Stimulated activated CD4-positive, alpha-beta T cell treated with anti-CD3 and anti-CD28 coated beads, Interleukin-2, amount 100 ng/mL, for 24 hours (primary cell): Measurements from ENCODE around the gene EPHA8.

ENCODE experiments used
- DNase-seq, 2 donors: peaks; one replicate each; pipeline ENCODE4 v3.0.0-alpha.2; 2020

The EPHA8 gene

DNA sequence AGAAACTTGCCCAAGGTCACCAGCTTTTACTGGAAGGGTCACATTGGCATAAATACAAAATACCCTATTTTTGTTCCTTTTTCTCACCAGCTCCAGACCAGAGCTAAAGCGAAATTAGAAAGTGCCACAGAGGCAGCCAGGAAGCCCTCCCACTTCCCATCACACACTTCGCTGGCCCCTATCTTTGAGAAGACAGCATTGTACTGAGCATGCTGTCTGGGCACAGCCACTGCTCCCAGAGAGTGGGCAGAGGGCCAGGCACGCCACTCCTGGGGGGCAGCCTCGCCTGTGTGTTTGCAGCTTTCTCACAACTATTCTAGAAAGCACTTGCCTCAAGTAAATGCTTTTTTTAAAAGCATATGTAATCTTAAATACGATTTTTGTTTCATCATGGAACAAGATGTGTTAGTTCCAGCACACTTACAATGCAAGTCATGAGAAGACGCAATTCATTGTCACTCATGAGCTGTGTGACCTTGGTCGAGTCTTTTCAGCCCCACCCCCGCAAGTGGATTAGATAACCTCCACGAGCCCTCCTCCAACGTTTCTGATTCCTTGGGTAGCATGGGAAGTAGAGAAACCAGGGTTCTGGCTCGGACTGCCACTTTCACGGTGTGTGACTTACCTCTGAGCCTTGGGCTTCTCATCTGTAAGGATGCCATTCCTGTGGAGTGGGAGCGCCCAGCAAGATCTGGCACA, 25.7 kb upstream of the EPHA8 start:
- no peak for DNase-seq

DNA sequence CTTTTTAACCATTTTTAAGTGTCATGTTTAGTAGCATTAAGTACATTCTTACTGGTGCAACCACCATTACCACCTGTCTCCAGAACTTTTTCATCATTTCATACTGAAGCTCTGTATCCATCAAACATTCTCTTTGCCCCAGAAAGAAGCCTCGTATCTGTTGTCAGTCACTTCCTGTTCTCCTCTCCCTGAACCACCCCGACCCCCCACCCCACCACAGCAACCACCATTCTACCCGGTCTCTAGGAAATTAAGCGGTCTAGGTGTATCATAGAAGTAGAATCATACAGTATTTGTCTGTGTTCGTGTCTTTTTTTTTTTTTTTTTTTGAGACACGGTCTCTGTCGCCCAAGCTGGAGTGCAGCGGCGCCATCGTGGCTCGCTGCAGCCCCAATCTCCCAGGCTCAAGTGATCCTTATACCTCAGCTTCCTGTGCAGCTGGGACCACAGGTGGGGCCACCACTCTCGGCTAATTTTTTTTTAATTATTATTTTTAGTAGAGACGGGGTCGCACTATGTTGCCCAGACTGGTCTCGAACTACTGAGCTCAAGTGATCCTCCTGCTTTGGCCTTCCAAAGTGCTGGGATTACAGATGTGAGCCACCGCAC, 23.7 kb upstream of the EPHA8 start:
- DNase-seq = no peak

DNA sequence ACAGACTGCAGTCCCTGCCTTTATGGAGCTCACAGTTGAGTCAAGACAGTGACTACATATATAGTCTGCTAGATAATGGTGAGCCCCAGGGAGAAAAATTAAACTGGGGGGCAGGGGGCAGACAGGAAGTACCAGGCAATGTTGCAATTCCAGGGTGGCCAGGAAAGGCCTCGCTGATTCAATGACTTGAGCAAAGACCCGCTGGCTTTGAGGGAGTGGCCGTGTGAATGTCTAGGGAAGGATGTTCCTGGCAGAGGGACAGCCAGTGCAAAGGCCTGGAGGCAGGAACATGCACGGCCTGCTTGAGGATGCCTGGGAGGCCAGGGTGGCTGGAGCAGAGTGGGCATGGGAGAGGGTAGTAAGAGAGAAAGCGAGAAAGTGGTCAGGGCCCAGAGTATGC, 23.0 kb upstream of the EPHA8 start:
- no peak for DNase-seq

DNA sequence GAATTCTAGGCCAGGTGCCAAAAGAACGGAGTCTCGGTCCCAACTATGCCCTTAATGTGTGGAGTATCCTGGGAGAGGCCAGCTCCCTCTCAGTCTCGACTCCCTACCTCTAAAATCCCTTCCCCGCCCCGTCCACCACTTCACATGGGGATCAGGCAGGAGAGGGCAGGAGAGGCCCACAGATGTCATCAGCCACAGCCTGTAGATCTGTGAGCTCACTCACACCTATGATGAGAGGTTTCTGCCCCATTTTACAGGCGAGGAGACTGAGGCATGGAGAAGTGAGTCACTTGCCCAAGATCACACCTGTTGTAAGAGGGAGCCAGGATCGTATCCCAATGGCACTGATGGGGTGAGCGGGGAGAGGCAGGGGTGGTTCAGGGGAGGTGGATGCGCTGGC, 20.4 kb upstream of the EPHA8 start:
- DNase-seq = no peak

DNA sequence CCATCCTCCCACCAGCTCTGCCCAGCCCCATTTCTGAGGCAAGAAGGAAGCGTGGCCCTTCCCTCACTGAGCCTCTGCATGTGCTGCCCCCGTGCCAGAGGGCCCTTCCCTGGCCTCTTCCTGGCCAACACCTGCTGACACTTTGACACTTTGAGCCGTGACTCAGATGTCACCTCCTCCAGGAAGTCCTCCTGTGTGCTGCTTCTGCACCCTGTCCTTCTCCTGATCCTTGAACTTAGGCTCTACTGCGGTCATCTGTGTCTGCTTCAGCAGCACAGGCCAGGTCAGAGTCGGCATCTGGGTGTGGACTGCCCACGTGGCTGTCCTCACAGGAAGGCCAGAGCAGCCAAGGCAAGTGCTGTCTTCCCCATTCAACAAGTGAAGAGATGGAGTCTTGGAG, 19.6 kb upstream of the EPHA8 start:
- no peak for DNase-seq

DNA sequence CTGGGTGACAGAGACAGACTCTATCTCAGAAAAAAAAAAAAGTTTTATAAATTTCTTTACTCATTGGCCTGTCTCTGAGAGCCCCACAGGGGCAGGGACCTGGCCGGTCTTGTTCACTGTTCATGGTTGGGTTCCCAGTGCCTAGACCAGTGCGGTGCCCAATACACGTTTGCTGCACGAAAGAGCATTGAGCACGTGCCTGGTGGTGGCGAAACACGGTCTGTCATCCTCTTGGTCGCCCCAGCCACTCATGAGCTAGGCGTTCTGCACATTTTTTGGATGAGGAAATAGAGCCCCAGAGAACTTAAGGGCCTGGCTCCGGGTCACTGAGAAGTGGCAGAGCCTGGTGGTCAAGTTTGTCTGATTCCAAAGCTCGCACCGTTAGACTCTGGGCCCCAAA, 18.7 kb upstream of the EPHA8 start:
- no peak for DNase-seq

DNA sequence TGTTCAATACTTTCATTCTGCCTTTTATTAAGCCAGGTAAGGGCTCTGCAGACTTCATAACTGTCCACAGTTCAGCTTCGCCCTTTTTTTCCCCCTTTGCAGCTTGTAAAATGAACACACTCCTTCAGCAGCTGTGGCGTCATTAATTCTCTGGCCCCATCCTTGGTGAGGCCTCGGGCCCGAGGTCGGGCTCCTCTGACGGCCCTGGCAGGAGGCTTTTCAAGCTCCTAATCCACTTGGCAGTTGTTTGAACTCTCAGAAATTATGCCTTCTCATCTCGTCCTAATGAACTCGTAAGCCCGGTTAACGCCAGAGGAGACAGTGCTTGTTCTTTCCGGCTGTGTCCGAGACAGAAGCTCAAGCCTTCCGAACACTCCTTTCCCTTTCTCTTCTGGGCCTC, 18.1 kb upstream of the EPHA8 start:
- no peak for DNase-seq

DNA sequence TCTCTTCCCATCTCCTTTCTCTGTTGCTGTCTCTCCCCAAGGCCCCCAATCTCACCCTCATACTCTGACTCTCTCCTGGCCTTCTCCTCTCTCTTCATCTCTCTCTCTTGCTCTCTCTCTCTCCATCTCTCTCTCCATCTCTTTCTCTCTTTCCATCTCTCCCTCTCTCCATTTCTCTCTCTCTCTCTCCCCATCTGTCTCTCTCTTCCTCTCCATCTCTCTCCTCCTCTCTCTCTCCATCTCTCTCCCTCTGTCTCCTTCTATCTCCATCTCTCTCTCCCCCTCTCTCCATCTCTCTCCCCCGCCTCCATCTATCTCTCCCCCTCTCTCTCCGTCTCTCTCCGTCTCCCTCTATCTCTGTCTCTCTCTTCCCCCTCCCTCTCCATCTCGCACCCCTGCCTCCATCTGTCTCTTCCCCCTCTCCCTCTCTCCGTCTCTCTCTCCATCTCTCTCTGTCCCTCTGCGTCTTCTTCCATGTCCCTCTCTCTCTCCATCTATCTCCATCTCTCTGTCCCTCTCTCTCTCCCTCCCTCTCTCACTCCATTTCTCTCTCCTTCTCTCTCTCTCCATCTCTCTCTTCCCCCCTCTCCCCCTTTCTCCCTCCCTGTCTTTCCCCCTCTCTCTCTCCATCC, 16.0 kb upstream of the EPHA8 start:
- no peak for DNase-seq

DNA sequence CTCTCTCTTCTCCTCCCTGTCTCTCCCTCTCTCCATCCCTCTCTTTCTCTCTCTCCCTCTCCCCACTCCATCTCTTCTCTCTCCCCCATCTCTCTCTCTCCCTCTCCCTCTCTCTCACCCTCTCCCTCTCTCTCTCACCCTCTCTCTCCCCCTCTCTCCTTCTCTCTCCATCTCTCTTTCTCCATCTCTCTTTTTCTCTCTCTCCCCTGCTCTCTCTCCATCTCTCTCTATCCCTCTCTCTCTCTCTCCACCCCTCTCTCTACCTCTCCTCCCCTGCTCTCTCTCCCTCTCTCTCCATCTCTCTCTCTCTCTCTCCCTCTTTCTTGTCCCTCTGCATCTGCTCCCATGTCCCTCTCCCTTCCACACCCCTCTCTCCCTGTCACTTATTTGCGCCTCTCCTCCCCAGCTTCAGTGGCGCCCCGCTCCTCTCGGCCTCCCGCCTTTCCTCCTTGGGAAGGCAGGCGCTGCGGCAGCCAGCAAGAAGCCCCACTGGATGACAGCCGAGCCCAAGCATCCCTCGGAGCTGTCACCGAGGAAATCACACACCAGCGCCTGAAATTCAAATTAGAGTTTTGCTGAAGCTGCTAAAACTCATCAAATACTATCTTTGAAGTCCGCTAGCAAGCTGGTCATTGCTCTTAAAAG, 15.3 kb upstream of the EPHA8 start:
- DNase-seq = no peak

DNA sequence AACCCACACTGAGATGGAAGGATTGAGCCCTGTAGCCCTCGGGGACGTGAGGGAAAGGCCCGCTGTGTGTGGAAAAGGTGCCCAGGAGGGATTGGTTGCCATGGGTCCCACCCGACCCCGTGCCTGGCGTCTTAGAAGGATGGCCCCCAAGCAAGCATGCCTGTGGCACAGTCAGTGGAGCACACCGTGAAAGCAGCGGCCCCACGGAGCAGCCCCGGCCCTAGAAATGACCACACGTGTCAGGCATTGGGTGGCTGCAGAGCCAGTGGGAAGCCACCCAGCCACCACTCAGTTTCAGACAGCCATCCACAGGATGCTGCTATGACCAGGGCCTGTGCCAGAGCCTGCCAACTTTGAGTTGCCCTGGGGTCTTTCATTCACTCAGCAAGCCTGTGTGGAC, 13.3 kb upstream of the EPHA8 start:
- no peak for DNase-seq

DNA sequence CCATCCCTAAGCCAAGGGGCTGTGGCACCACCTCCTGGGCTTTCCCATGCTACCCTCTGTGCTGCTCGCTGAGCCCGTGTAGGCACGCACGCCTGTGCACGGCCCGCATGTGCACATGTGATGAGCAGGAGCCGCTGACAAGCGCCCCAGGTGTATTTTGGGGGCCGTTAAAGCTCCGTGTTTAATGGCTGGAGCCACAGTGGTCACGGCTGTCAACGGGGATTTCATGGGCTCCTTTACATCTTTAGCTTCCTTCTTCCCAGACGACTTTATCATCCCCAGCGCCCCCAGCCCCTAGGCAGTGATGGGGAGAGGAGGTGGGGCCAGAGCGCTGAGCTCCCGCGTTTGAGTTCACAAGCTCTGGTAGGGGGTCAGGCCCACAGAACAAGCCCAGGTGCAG, 11.7 kb upstream of the EPHA8 start:
- DNase-seq = no peak

DNA sequence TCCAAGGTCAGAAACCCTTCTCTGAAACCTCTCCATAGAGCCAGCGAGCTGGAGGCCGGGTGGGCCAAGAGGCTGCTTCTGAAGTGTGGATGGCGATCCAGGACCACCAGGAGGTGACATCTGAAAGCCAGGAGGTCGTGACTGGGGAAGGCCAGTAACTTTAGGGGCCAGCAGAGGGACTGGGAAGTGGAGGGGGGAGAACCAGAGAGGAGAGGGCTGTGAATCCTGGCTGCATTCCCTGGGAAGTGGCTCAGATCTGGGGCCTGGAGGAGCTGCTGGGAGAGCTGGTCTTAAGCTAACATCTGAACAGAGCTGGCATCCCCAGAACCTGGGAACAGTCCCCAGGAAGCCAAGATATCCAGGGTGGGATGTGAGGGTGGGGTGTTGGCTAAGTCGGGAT, 11.3 kb upstream of the EPHA8 start:
- no peak for DNase-seq

DNA sequence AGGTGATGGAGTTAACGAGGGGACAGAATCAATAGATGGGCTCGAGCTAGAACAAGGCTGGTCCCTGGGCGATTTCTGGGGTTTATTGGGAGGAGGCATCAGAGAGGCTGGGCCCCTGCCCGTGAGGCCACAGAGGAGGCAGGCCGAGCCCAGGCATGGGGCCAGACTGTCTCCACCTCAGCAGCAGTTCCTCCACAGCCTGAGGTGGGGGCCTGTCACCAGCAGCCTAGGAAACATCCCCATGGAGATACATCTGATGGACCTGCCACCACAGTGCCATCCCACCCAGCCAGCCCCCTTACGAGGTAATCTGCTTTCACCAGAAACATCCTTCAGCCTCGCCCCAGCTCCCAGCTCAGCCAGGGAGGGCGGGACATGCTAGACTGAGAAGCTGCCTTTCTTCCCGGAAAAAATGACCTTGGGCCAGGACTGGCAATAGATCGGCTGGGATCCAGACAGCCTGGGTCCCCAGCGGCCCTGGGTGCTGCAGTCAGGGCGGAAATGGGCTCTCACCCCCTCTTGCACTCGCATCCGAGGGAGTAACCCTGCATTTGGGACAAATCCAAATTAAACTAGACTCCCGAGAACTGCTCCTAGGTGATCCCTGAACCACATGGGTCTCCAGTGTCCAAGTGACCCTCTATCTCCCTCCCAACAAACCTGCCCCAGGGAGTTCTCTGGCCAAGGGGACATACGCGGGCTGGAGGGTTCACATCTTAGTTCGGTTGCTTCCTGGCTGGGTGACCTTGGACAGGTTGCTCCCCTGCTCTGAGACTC, 10.0 kb upstream of the EPHA8 start:
- no peak for DNase-seq

DNA sequence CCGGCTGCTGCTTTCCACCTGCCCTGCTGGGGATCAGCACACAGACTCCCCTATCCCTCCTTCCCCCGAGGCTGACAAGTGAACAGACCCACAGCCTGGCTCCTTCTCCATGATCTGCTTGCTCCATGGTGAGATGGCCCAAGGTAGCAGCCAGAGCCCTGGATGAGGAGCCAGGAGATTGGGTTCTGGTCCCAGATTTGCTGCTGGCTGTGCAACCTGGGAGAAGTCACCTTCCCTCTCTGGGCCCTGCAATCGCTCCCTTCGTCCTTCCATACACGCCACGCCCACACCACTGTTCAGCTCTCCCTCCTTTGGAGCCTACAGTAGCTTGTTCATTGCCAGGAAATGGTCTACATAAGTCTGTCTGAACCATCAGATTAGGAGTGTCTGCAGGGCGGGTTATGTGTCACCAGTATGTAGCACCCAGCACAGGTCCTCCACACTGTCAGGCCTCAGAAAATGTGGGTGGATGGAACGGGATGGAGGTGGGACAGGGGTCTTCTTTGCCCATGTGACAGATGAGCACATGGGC, 9.2 kb upstream of the EPHA8 start:
- DNase-seq = no peak

DNA sequence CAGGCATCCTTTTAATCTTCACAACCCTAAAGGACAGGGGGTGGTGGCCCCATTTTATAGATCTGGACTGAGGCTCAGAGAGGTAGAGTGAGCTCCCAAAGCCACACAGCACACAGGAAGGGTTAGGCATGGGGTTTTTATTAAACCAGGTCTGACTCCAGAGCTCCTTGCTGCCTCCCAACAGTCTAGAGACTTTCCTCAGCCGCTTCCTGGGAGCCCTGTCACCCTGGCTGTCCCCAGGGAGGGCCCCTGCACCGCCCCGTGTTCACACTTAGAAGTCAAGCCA, 8.0 kb upstream of the EPHA8 start:
- no peak for DNase-seq

DNA sequence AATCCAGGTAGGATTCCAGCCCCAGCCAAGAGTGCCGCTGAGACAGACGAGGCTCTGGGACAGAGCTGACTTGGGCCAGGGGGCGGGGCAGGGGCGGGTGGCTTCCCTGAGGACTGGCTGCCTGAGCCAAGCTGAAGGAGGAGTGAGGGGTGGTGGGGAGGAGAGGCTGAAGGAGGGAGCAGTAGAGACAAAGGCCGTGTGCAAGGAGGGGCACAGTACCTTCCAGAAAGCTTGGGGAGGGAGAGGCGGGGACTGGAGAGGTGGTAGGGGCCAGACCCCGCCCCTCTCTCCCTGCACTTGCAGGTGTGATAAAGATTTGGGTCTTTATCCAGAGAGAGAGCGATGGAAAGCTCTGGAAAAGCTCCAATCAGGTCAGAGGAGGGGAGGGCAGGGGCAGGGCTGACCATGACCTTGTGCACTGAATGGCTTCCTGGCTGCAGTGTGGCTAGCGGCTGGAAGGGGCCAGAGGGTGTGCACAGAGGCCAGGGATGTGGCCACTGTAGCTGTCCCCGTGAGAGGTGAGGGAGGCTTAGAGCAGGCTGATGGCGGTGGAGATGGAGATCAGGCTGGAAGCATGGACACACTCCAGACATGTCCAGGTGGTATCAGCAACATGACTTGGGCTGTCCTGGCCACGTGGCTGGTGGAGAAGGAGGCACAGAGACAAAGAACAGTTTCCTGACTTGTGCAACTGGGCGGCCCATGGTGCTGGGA, 6.7 kb upstream of the EPHA8 start:
- DNase-seq = no peak

DNA sequence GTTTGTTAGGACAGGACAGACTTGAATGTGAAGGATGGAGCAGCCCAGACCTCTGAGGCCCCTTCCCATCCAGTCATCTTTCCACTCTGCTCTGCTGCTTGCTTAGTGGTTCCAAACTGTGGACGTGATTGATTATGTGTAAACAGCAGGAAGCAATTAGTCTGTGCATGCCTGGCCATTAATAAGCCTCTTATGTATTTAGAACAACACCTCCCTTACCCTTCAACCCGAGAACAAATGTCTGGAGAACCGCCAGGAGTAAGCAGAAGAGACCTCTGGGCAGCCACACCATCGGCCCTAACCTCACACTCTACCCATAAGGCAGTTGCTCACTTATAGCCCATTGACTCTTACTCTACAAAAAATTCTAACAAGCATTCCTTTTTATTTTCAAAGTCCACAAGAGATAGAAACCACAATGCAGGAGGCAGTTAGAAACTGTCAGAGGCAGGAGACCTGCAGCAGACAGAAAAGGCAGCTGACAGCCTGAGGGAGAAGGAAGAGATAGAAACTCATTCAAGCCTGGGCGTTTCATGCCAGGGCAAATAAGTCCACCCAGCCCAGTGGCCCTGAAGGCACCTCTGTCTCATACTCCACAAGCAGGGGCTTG, 5.8 kb upstream of the EPHA8 start:
- no peak for DNase-seq

DNA sequence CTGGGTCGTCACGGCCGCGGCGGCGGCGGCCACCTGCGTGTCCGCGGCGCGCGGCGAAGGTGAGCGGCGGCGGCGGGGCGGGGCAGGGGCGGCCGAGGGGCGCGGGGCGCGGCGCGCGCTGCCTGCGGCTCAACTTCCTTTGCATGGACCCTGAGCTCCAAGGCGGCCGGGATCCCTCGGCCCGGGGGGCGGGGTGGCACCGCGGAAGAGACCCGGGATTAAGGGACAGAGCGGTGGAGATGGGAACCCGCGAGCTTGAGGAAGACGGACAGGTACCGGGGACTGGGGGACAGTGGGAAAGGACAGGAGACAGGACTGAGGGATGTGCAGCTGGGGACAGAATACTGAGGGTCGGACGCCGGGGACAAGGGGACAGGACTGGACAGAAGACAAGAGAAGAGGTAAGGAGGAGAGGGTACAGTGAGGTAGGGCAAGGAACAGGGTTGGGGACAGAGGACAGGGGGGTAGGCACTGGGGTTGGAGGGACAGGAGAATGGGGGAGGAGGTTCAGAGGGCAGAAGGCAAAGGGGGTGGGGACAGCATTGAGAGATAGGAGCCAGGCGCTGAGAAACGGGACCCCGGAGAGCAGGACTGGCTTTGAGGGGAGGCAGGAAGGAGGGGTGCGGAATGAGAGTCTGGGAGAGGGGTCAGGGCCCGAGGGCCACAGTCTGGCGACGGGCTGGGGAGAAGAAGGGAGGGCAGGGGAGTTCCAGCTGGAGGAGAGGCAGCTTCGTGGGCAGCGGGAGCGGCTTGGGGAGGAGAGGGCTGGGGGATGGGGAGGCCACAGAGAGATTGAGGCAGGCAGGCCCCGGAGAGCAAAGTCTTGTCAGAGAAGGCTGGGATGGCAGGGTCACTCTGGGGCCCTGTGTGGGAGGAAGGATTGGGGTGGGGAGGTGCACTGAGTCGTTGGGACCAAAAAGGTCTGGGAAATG, 648 bp downstream of the EPHA8 start:
- no peak for DNase-seq

DNA sequence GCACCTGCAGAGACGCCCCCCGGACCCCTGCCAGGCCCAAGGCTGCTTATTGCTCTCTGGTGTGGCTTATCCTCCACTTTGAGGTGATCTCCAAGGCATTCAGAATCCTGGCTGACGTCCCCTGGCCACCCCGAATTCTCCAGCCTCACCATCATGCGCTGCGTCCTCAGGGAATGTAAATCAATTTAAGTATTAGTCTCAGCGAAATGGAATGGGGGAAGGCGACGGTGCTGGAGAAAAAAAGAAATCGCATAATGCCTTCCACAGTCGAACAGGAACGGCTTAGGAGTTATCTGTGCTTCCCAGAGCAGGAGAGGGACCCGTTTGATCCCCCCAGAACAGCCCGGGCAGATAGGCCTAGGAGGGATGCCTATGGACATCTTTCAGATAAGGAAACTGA, 2.9 kb downstream of the EPHA8 start:
- no peak for DNase-seq

DNA sequence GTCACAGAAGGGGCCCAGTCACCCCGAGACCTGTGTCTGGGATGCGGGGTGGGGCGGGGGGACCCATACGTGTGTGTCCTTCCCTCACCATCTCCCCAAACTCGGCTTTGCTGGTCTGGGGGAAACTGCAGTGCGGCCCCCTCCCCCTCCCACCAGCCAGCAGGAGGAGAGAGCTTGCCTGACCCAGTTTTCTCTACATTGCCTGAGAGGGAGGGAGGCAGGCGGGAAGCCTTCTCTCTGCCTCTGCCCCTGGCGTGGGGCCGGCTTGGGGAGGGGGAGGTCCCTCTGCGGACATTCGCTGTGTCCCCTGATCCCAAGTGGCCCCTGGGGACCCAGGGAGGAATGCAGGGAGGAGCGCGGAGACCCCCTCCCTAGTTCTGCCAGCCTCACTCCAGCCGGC, 3.9 kb downstream of the EPHA8 start:
- no peak for DNase-seq

DNA sequence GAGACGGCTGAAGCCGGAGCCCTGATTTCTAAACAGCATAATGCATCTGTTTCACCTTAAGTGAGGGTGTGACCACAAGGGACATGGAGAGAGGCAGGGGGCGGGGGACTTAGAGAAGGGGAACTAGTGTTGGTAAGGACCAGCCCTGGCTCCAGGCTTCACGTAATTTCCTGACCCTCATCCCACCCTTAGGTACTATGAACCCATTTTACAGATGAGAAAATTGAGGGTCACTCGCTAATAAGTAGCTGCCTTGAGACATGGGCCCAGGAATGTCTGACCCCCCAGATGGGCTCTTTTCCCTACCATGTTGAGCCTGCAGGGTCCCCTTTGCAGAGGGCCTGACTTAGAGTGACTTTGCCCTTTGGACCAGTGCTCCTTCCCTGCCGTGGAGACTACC, 4.7 kb downstream of the EPHA8 start:
- DNase-seq = no peak
